Mammary epithelial cell (primary cell): Measurements from ENCODE around the gene BDP1.

Experiments
- EZH2 ChIP-seq: IDR thresholded peaks from 2 replicates; pipeline ENCODE4 v1.6.1; 2012; ENCODE audit warnings: low read length, inconsistent platforms, borderline replicate concordance
- TF ChIP-seq, protein P1 (sequence below), 2 donors: IDR thresholded peaks in 1 of 2; conservative IDR thresholded peaks in 1 of 2; 2 replicates each; pipeline ENCODE4 v1.5.1; 2011 to 2012; ENCODE audit warnings: inconsistent platforms in 2 of 2, low read length in 2 of 2, mild to moderate bottlenecking in 2 of 2, control low read depth in 1 of 2, low read depth in 1 of 2; ENCODE audit not compliant: insufficient read depth in 1 of 2; ENCODE audit errors: extremely low read depth in 1 of 2

DNA sequence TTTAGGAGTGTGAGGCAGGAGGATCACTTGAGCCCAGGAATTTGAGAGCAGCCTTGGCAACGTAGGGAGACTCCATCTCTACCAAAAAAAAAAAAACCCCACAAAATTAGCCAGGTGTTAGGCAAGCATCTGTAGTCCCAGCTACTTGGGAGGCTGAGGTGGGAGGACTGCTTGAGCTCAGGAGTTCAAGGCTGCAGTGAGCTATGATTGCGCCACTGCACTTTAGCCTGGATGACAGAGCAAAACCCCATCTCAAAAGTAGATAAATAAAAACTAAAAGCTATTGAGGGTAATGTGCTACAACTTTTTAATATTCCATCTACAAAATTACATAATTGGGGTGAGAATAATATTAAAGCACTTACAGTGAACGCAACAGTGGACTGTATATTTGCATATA, 5.9 kb downstream of the BDP1 start:
- TF ChIP-seq EZH2 = no peak
- TF ChIP-seq, protein P1, sequence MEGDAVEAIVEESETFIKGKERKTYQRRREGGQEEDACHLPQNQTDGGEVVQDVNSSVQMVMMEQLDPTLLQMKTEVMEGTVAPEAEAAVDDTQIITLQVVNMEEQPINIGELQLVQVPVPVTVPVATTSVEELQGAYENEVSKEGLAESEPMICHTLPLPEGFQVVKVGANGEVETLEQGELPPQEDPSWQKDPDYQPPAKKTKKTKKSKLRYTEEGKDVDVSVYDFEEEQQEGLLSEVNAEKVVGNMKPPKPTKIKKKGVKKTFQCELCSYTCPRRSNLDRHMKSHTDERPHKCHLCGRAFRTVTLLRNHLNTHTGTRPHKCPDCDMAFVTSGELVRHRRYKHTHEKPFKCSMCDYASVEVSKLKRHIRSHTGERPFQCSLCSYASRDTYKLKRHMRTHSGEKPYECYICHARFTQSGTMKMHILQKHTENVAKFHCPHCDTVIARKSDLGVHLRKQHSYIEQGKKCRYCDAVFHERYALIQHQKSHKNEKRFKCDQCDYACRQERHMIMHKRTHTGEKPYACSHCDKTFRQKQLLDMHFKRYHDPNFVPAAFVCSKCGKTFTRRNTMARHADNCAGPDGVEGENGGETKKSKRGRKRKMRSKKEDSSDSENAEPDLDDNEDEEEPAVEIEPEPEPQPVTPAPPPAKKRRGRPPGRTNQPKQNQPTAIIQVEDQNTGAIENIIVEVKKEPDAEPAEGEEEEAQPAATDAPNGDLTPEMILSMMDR (conservative IDR thresholded peaks at IDR 0.05 in 1 of 2, IDR thresholded peaks at IDR 0.05 in 1 of 2; ENCODE audit: extremely low read depth in 1 of 2, insufficient read depth in 1 of 2, low read depth in 1 of 2, low read length in 2 of 2) = no peak
